ENCODE data around the gene OGFOD3.
A peak's percentile ranks its signal among the peaks of the same experiment; 100 is the strongest.
"Not testable (repeated sequence)": the region's sequence is repeated elsewhere in the genome, so short reads cannot be mapped to it uniquely, and the experiment has no call there.

The OGFOD3 gene

DNA sequence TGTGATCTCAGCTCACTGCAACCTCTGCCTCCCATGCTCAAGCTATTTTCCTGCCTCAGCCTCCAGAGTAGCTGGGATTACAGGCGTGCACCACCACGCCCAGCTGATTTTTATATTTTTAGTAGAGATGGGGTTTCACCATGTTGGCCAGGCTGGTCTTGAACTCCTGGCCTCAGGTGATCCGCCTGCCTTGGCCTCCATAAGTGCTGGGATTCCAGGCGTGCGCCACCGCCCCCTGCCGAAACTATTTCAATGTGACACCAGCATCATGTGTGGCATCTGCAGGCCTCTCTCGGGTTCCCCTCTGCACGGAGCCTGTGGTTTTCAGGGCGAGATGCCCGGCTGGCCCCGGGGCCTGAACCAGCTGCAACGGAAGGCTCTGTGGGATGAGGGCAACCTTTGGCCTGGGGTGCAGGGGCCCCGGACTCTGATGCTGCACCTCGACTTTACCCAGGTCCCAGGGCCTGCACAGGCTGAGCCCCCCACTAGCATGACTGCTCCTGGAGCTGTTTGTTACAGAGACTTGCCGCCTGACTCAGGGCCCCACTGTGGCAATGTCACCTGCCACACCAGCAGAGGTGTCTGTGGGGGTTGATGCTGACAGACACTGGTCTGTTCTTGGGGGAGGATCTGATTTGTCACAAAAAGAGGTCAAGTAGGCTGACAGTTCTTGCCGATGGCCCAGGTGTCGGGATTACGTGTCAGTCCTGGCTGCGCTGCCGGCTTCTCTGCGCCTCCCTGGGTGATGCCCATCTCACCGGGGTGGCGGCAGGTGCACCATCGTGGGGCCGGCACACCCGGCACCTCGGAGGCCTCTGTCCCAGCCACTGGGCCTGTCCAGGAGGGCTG lies 68.0 kb downstream of the OGFOD3 start:
- peak; percentile 48 for DNase-seq

DNA sequence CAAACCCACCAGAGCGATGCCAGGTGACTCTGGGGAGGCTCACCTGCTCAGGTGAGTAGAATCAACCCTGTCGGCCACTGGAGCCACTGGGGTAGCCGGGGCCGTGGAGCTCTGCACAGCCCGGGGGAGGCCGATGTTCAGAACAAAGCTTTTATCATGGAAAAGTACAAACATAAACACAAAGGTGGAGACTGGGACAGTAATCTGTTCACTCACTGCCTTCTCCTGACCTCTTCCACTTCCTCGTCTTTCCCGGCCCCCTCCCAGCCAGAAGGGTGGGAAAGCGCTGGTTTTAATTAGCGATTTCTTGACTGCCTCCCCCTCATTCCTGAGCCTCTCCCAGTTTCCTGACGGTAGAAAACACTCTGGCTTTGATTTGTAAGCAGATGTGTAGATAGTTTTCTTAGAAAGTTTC lies 69.1 kb downstream of the OGFOD3 start:
- DNase-seq = no peak

DNA sequence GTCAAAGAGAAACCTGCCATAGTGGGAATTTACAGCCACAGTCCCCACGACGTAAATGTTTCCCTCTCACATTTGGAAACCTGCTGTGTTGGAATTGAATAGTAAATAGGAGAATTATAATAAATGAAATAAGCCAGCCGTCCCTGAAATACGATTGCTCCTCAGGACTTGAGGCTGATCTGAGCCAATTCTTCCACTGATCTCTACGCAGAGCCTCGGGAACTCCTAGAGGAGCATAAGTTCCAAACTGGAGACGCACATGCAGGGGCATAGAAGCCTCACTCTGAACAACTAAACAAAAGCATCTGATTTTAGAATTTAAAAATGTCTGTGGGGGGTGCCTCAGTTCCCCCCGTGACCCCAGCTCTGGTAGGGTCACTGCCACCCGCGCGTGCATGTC lies 69.5 kb downstream of the OGFOD3 start:
- DNase-seq = no peak

DNA sequence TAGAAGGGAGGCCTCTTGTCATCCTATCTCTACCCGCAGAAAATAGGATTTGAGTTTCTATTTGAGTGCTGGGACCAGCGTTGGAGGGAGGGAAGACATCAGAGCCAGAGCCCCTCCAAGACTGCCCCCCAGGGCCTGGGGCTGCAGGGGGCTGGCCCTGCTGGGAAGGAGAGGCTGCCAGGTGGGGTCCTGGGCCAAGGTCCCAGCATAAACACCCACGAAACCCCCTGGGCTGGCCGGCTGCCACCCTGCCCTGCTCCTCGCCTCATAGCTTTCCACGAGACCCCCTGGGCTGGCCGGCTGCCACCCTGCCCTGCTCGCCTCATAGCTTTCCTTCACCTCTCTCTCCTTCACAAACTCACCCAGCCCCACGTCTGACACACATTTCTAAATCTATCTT lies 70.0 kb downstream of the OGFOD3 start:
- no peak for DNase-seq

DNA sequence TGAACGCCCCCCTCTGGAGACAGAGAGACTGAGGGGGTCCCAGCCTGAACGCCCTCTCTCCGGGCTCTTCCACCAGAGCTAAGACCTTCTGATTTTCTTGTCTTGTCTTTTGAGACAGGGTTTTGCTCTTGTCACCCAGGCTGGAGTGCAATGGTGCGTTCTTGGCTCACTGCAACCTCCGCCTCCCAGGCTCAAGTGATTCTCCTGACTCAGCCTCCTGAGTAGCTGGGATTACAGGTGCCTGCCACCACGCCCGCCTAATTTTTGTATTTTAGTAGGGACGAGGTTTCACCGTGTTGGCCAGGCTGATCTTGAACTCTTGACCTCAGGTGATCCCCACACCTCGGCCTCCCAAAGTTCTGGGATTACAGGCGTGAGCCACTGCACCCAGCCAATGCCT lies 70.4 kb downstream of the OGFOD3 start:
- not testable (repeated sequence) for DNase-seq

DNA sequence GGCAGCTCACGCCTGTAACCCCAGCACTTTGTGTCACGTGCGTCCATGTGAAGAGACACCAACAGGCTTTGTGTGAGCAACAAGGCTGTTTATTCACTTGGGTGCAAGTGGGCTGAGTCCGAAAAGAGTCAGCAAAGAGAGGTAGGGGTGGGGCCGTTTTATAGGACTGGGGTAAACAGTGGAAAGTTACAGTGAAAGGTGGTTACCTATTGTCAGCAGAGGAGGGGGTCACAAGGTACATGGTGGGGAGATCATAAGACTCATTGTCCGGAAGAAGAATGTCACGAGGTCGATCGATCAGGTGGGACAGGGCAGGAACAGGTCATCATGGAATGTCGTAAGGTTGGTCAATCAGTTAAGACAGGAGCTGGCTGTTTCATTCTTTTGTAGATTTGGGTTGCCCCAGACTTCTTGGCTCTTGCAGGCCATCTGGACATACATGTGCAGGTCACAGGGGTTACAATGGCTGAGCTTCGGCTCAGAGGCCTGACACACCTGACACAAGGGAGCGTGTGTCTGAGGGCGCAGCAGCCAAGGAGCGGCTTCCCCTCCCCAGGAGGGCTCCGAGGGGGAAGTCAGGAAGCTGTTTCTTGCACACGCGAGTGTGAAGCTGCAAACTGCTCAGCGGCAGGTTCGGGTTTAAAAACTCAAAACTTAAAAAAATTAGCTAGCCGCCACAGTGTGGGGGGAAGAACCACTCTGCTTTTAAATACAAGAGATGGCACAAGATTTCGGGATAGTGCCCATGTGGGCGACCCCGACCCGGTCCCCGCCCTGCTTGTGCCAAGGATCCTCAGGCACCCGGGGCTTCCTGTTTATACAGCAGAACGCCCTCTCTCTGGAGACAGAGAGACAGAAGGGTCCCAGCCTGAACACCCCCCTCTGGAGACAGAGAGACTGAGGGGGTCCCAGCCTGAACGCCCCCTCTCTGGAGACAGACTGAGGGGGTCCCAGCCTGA lies 71.8 kb downstream of the OGFOD3 start:
- peak; percentile 29 for DNase-seq

DNA sequence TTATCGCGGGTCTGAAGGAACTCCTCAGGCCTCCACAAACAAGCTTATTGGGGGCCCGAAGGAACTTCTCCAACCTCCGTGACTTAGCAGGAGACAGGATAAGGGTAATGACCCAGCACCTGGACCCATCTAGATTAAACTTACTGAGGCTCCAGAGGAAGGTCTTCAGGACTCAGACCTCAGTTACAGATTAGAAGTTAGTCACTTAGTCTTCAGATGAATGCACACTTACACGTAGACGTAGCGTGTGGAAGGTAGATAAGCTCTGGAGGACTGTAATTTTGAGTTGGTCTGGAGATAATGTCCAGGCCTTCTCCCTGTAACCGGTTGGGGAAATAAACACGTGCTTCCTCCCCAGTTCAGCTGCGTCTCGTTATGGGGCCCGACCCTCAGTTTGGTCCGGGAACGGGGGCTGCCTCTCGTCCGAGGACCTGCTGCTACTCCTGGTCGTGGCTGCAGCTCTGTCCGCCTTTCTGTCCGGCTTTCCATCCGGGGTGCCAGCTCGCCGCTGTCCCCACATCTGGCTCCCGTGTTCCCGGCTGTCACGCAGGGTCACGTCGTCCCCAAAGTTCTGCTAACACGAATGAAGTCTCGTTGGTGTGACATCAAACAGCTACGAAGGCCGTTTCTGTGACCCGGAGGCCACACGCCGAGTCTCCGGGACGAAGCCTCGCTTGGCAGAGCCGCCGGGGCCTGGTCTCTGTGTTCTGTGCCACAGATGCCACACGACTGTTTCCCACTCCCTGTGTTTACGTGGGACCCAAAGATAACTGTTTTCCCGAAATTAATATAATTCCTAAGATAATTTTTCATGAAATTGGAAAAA lies 73.0 kb downstream of the OGFOD3 start:
- no peak for DNase-seq

DNA sequence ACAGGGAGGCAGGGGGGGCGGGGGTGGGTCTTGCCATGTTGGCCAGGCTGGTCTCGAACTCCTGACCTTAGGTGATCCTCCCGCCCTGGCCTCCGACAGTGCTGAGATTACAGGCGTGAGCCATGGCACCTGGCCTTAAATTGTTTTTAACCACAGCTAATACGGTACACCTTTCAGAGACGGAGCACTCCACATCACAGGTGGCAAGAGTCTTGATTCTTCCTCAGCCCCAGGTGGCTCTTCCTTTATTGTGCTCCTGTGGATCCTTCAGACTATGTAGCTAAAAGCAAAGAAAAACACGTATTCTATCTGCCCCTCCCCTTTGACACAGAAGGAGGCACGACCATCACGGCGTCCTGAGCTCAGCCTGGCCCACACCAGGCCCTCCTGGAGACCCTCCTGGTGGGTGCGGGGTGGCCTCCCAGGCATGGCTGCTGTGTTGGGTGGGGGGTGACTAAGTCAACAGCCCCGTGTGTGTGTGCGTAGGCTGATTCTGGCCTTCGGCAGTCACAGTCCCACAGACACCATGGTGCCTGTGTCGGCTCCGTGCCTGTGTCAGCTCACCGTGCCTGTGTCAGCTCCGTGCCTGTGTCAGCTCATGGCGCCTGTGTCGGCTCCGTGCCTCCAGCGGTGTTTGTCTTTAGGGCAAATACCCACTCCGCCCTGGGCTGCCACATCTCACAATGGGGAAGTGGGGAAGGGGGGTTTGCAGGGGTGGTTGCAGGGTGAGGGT lies 74.0 kb downstream of the OGFOD3 start:
- no peak for DNase-seq

DNA sequence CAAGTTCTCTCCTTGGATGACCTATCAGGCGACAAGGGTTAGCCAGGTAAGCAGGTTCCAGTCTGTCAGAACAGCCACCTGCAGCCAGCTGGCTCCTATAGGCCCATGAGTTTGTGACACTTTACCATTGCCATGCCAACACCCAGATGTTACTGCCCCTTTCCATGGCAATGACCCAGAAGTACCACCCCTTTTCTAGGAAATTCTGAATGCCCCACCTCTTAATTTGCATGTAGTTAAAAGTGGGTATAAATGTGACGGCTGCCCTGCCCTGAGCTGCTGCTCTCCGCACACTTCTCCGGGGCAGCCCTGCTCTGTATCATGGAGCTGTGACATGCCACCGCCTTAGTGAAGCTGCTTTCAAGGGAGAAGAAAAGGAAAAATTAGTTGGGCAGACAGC lies 74.8 kb downstream of the OGFOD3 start:
- no peak for DNase-seq

DNA sequence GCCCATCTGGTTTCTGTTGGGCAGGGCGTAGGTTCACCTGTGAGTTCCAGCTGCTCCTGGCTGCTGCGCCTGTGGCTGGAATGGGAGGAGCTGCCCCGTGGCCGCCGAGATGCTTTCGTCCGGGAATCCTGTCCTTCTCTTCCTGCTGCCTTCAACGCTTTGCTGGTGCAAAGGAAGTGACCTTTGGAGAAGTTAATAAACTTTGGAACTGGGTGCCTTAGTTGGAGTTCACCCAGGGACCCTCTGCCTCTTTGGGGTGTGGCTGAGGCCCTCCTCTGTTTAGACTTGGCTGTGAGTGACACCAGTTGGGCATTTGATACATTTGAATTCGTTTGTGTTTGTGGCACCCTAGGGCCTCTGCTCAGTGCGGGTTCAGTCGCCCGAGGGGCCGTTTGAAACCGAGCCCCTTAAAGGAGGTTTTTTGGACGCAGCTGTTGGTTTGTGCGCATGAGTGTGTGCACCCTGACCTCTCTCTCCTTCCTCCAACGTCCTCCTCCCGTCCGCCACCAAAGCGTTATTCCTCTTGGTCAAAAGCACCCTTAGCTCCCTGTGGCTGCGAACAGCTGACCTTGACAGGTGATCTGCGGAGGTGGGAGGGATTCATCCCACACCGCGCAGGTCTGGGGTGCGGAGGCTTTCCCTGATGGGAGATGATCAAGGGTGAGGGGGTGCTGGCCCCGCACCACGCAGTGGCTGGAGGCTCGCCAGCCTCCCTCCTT lies 75.9 kb downstream of the OGFOD3 start:
- no peak for DNase-seq

DNA sequence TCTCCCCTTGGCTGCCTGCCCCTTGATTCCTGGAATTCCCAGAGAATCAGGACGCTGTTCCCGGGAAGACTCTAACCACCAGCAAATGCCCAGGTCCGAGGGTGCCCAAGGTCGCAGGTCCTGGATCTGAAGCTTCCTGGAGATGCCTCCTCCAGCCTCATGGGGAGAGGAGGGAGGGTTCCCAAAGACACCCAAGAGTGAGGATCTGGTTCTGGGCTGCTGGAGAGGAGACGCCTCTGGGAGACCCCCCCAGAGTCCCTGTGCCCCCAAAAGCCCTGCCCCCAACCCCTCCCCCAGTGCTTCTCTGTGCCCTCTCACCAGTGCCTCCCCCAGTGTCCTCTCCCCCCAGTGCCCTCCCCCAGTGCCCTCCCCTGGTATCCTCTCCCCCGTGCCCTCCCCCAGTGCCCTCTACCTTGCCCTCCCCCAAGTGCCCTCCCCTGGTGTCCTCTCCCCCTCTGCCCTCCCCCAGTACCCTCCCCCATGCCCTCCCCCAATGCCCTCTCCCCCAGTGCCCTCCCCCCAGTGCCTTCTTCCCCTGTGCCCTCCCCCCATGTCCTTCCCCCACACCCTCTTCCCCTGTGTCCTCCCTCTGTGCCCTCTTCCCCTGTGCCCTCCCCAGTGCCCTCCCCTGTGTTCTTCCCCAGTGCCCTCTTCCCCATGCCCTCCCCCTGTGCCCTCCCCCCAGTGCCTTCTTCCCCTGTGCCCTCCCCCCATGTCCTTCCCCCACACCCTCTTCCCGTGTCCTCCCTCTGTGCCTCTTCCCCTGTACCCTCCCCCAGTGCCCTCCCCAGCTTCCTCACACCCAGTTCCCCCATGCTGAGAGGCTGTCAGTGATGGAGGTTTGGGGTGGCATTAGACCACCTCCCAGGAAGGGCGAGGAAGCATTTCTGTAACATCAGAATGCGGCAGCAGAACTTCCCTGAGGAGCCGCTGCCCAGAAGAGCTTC lies 78.5 kb downstream of the OGFOD3 start:
- no peak for DNase-seq
